Vagina (tissue), 2 donors: ENCODE measurements around the gene QRICH1.

Experiments used
- CTCF ChIP-seq, 3 experiments: fragments of 450-650 bp in 2 of 3; fragments of 200-600 bp in 1 of 3; sonication (generic) in 1 of 3; IDR thresholded peaks; one replicate each; pipeline ENCODE4 v1.5.1; 2017 to 2019; ENCODE audit warnings: antibody characterized with exemption in 3 of 3, mild to moderate bottlenecking in 2 of 3, moderate library complexity in 2 of 3
- POLR2AphosphoS5 ChIP-seq, 2 donors: sonication (generic); formaldehyde crosslinking; IDR thresholded peaks; one replicate each; pipeline ENCODE4 v1.9.0; 2017; ENCODE audit warnings: antibody characterized with exemption in 2 of 2, mild to moderate bottlenecking in 2 of 2, low read depth in 1 of 2; ENCODE audit not compliant: insufficient read depth in 1 of 2

GRCh38 chr3:49005303-49005680 is 88.6 kb downstream of the QRICH1 start:
- TF ChIP-seq CTCF (IDR thresholded peaks at IDR 0.05) (no peak), POLR2AphosphoS5 (IDR thresholded peaks at IDR 0.05; ENCODE audit: insufficient read depth in 1 of 2, low read depth in 1 of 2) (no peak)
